HCT116 (cell line): Measurements from ENCODE around the gene LRRC14B. TPM values are rescaled to one million over a fixed set of nuclear protein-coding genes. Genes with fewer than 3 reads are reported as not detected.

Source experiments
- ATAC-seq: fragments of 200-7000 bp; cut with Tn5 transposase; 2 replicates; pipeline ENCODE4 v1.9.1; 2020; ENCODE audit warnings: mild to moderate bottlenecking, moderate library complexity
- BruUV-seq: library from RNA; stranded (reverse); fragments of 400-500 nt; replicated peaks from 2 replicates; lab custom pipeline; 2021; lab: Mats Ljungman, UMichigan
- CTCF ChIA-PET: fragments of 300-600 bp; sonication (Branson Sonifier 250); formaldehyde crosslinking; loops from one replicate; lab custom pipeline; 2021; ENCODE audit warnings: antibody characterized with exemption; lab: Charles Lee
- POLR2A ChIA-PET: fragments of 300-600, 350-600 bp; sonication (Branson Sonifier 250); formaldehyde crosslinking; loops from one replicate; lab custom pipeline; 2021; ENCODE audit warnings: antibody characterized with exemption; lab: Charles Lee
- RAD21 ChIA-PET, 2 experiments: fragments of 300-600 bp; sonication (Branson Sonifier 250); formaldehyde crosslinking; loops; one replicate each; lab custom pipeline; 2023; ENCODE audit warnings: low total read pairs in 2 of 2; ENCODE audit not compliant: uncharacterized antibody in 2 of 2, unreplicated experiment in 2 of 2, low non-redundant PET in 1 of 2; lab: Charles Lee
- DNase-seq: peaks from one replicate; pipeline ENCODE4 v3.0.0-alpha.2; 2010; ENCODE audit warnings: low read depth, low spot score
- H2AFZ ChIP-seq: fragments of 200-600 bp; shearing (Covaris generic), sonication (generic); 2 replicates; pipeline ENCODE4 v1.6.1; 2017; ENCODE audit warnings: low read depth, mixed run types, mixed read lengths, antibody characterized with exemption, low read length; ENCODE audit not compliant: poor library complexity, severe bottlenecking
- H3K27ac ChIP-seq: 2 replicates; pipeline ENCODE4 v1.5.1; 2012; ENCODE audit warnings: low read depth, low read length
- H3K27me3 ChIP-seq: fragments of 200-600 bp; sonication (generic); 2 replicates; pipeline ENCODE4 v1.6.1; 2016; ENCODE audit warnings: mixed run types, low read length, mixed read lengths; ENCODE audit not compliant: insufficient read depth
- H3K36me3 ChIP-seq, 2 experiments: fragments of 200-500 bp in 1 of 2; fragments of 200-600 bp in 1 of 2; sonication (Bioruptor generic) in 1 of 2; sonication (generic) in 1 of 2; 2 replicates each; pipeline versions ENCODE4 v1.5.1 to v1.6.1; 2014 to 2016; ENCODE audit warnings: low read length in 2 of 2, inconsistent platforms in 1 of 2, mixed read lengths in 1 of 2, mixed run types in 1 of 2; ENCODE audit not compliant: insufficient read depth in 2 of 2, control insufficient read depth in 1 of 2
- H3K4me1 ChIP-seq, 2 experiments: fragments of 200-600 bp in 1 of 2; sonication (generic) in 1 of 2; 2 replicates each; pipeline versions ENCODE4 v1.5.1 to v1.6.1; 2012 to 2017; ENCODE audit warnings: low read length in 2 of 2, inconsistent platforms in 1 of 2, mild to moderate bottlenecking in 1 of 2, mixed read lengths in 1 of 2, mixed run types in 1 of 2, moderate library complexity in 1 of 2; ENCODE audit not compliant: insufficient read depth in 2 of 2, control insufficient read depth in 1 of 2
- H3K4me2 ChIP-seq: fragments of 200-600 bp; sonication (generic); 2 replicates; pipeline ENCODE4 v1.6.1; 2017; ENCODE audit warnings: mixed run types, low read length, mixed read lengths
- H3K4me3 ChIP-seq, 2 experiments: fragments of 200-600 bp in 1 of 2; sonication (generic) in 1 of 2; replicated peaks in 1 of 2; 2 replicates each; pipeline ENCODE4 v1.5.1; 2011 to 2016; ENCODE audit warnings: low read length in 2 of 2, control low read depth in 1 of 2, low read depth in 1 of 2, mild to moderate bottlenecking in 1 of 2, mixed read lengths in 1 of 2, mixed run types in 1 of 2
- H3K79me2 ChIP-seq: fragments of 200-600 bp; sonication (generic); 2 replicates; pipeline ENCODE4 v1.6.1; 2017; ENCODE audit warnings: mild to moderate bottlenecking, mixed run types, low read length, moderate library complexity, mixed read lengths; ENCODE audit not compliant: insufficient read depth
- H3K9ac ChIP-seq: fragments of 200-600 bp; sonication (generic); 2 replicates; pipeline ENCODE4 v1.6.1; 2016; ENCODE audit warnings: low read length, mixed read lengths
- H3K9me2 ChIP-seq: fragments of 200-600 bp; sonication (generic), shearing (Covaris generic); 2 replicates; pipeline ENCODE4 v1.6.1; 2017; ENCODE audit warnings: mixed run types, mild to moderate bottlenecking, moderate library complexity; ENCODE audit not compliant: insufficient read depth
- H3K9me3 ChIP-seq, 2 experiments: fragments of 200-500 bp in 1 of 2; fragments of 200-600 bp in 1 of 2; sonication (Bioruptor generic) in 1 of 2; sonication (generic) in 1 of 2; 2 replicates each; pipeline ENCODE4 v1.6.1; 2014 to 2017; ENCODE audit warnings: low read length in 2 of 2, mixed read lengths in 2 of 2, inconsistent platforms in 1 of 2, low read depth in 1 of 2, mild to moderate bottlenecking in 1 of 2, mixed run types in 1 of 2, moderate library complexity in 1 of 2; ENCODE audit not compliant: control insufficient read depth in 1 of 2, insufficient read depth in 1 of 2
- H4K20me1 ChIP-seq: fragments of 200-600 bp; sonication (generic), shearing (Covaris generic); 2 replicates; pipeline ENCODE4 v1.6.1; 2017; ENCODE audit warnings: mixed run types, mild to moderate bottlenecking, moderate library complexity; ENCODE audit not compliant: insufficient read depth
- CTCF ChIP-seq, 3 experiments: fragments of 200-600 bp in 1 of 3; sonication (generic) in 1 of 3; IDR thresholded peaks in 2 of 3; conservative IDR thresholded peaks in 1 of 3; 2 replicates each; pipeline ENCODE4 v1.5.1; 2012 to 2017; ENCODE audit warnings: low read depth in 2 of 3, low read length in 2 of 3, antibody characterized with exemption in 1 of 3, borderline replicate concordance in 1 of 3, control low read depth in 1 of 3, mild to moderate bottlenecking in 1 of 3, mixed read lengths in 1 of 3, mixed run types in 1 of 3, moderate library complexity in 1 of 3; ENCODE audit not compliant: insufficient read depth in 1 of 3
- EGR1 ChIP-seq: IDR thresholded peaks from 2 replicates; pipeline ENCODE4 v1.6.1; 2012; ENCODE audit warnings: low read depth
- ELF1 ChIP-seq: IDR thresholded peaks from 2 replicates; pipeline ENCODE4 v1.6.1; 2012; ENCODE audit warnings: low read depth, borderline replicate concordance
- EZH2 ChIP-seq: fragments of 200-600 bp; sonication (generic); IDR thresholded peaks from 2 replicates; pipeline ENCODE4 v1.6.1; 2017; ENCODE audit warnings: antibody characterized with exemption, mixed run types
- FOSL1 ChIP-seq: IDR thresholded peaks from 2 replicates; pipeline ENCODE4 v1.6.1; 2012; ENCODE audit warnings: low read depth
- JUND ChIP-seq: IDR thresholded peaks from 2 replicates; pipeline ENCODE4 v1.6.1; 2012
- POLR2AphosphoS5 ChIP-seq: IDR thresholded peaks from 2 replicates; pipeline ENCODE4 v1.6.1; 2011; ENCODE audit warnings: mild to moderate bottlenecking, low read depth, low read length, moderate library complexity
- RAD21 ChIP-seq: IDR thresholded peaks from 2 replicates; pipeline ENCODE4 v1.6.1; 2012; ENCODE audit warnings: low read depth, mild to moderate bottlenecking
- SP1 ChIP-seq: IDR thresholded peaks from 2 replicates; pipeline ENCODE4 v1.6.1; 2012; ENCODE audit warnings: low read depth
- SRF ChIP-seq: IDR thresholded peaks from 2 replicates; pipeline ENCODE4 v1.6.1; 2012; ENCODE audit warnings: low read depth
- YY1 ChIP-seq: IDR thresholded peaks from 2 replicates; pipeline ENCODE4 v1.6.1; 2011; ENCODE audit warnings: low read length, low read depth, moderate library complexity, mild to moderate bottlenecking; ENCODE audit not compliant: insufficient replicate concordance; ENCODE audit errors: extremely low read depth
- ZFX ChIP-seq: fragments of 450-650 bp; IDR thresholded peaks from 2 replicates; pipeline ENCODE4 v1.6.1; 2017
- intact Hi-C: fragments of 100-400 bp; cut with micrococcal nuclease; formaldehyde crosslinking; loops from 2 replicates; pipeline ENCODE4 v1.10.0; 2022
- total RNA-seq: library from RNA; stranded (reverse); gene quantifications from one replicate; pipeline ENCODE4 v1.2.1, GENCODE V29; 2021; ENCODE audit not compliant: unreplicated experiment
- TF ChIP-seq, protein P1 (sequence below): IDR thresholded peaks from 2 replicates; pipeline ENCODE4 v1.6.1; 2011; ENCODE audit warnings: mild to moderate bottlenecking, low read length, moderate library complexity; ENCODE audit not compliant: insufficient replicate concordance; ENCODE audit errors: extremely low read depth

Gene LRRC14B
- total RNA-seq, 1 experiment from 2014 or later, result not detected

GRCh38 chr5:184471-184870 lies 6.8 kb upstream of the LRRC14B start:
- ChIA-PET CTCF (no interaction called here), POLR2A (no interaction called here), RAD21 (no interaction called here)
- Histone ChIP-seq H3K27ac (no peak overlapping the region), H3K9ac (no peak overlapping the region), H3K79me2 (no peaks in the 10 kb centered on the region), H3K9me3 (no peaks in the 10 kb centered on the region), H3K4me1 (peaks cover 7 to 15% of the 10 kb centered on the region in 2 experiments), H3K9me2 (no peaks in the 10 kb centered on the region), H2AFZ (no peak overlapping the region), H3K36me3 (no peaks in the 10 kb centered on the region), H3K27me3 (no peaks in the 10 kb centered on the region), H4K20me1 (no peaks in the 10 kb centered on the region), H3K4me3 (no peak overlapping the region), H3K4me2 (no peak overlapping the region)
- TF ChIP-seq ZFX (no peak), FOSL1 (no peak), SP1 (no peak), JUND (no peak), ELF1 (no peak), POLR2AphosphoS5 (no peak), RAD21 (no peak), SRF (no peak), EGR1 (no peak), EZH2 (no peak), CTCF (IDR thresholded peaks at IDR 0.05 in 2 of 3, conservative IDR thresholded peaks at IDR 0.05 in 1 of 3; ENCODE audit: borderline replicate concordance in 1 of 3, insufficient read depth in 1 of 3, low read depth in 2 of 3, low read length in 2 of 3) (no peak), YY1 (no peak)
- TF ChIP-seq, protein P1, sequence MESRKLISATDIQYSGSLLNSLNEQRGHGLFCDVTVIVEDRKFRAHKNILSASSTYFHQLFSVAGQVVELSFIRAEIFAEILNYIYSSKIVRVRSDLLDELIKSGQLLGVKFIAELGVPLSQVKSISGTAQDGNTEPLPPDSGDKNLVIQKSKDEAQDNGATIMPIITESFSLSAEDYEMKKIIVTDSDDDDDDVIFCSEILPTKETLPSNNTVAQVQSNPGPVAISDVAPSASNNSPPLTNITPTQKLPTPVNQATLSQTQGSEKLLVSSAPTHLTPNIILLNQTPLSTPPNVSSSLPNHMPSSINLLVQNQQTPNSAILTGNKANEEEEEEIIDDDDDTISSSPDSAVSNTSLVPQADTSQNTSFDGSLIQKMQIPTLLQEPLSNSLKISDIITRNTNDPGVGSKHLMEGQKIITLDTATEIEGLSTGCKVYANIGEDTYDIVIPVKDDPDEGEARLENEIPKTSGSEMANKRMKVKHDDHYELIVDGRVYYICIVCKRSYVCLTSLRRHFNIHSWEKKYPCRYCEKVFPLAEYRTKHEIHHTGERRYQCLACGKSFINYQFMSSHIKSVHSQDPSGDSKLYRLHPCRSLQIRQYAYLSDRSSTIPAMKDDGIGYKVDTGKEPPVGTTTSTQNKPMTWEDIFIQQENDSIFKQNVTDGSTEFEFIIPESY, result no peak
- intact Hi-C loops, result no loop called here
- BruUV-seq, result no TSS peak
- DNase-seq (no peak), ATAC-seq (no peak)
